Measurements from ENCODE around the gene WDR17.
A peak's percentile ranks its signal among the peaks of the same experiment; 100 is the strongest.

DNA sequence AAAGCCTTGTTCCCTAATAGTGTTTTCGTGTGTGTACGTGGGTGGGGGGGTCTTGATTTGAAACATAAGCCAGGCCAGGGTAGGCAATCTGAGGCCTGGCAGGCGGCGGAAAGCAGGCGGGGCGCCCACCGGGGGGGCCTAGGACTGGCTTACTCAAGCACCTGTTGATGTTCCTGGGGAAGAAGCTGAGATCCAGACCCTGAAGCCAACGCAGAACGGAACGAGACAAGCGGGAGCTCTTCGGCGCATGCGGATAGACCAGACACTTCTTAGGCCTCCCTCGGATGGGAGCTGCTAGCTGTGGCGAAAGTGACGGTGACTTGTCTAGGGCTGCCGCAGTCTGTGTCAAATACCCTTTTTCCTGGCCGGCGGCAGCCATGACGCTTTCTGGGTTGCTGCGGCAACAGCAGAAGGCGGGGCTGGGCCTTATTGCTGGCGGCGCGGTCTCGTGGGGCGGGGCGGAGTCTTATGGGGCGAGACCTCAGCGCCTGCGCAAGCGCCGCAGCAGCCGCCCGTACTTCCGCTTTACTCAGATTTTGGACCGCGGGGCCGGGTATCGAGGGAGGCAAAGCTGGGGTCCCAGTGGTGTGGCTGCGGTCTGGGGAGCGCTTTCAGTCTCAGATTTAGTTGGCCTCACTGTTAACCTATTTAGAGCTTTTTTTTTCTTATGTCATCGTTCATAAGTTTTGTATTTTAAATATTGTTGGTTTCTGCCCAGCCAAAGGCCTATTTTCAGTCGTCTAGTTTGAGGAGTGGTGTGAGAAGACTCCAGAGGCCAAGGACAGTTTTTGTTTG, 129.7 kb downstream of the WDR17 start, which contains the start of gene SPATA4:
- TF ChIP-seq, protein P1, sequence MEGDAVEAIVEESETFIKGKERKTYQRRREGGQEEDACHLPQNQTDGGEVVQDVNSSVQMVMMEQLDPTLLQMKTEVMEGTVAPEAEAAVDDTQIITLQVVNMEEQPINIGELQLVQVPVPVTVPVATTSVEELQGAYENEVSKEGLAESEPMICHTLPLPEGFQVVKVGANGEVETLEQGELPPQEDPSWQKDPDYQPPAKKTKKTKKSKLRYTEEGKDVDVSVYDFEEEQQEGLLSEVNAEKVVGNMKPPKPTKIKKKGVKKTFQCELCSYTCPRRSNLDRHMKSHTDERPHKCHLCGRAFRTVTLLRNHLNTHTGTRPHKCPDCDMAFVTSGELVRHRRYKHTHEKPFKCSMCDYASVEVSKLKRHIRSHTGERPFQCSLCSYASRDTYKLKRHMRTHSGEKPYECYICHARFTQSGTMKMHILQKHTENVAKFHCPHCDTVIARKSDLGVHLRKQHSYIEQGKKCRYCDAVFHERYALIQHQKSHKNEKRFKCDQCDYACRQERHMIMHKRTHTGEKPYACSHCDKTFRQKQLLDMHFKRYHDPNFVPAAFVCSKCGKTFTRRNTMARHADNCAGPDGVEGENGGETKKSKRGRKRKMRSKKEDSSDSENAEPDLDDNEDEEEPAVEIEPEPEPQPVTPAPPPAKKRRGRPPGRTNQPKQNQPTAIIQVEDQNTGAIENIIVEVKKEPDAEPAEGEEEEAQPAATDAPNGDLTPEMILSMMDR (IDR thresholded peaks at IDR 0.05) = no peak
- TF ChIP-seq POLR2A (IDR thresholded peaks at IDR 0.05) = peak in 1 of 2 donors; percentile 79
